Testis (tissue), 3 donors: Measurements from ENCODE around the gene DYNC1LI2. TPM values are rescaled to one million over a fixed set of nuclear protein-coding genes. Genes with fewer than 3 reads are reported as not detected.

Experiments
- DNase-seq: peaks from one replicate; pipeline ENCODE4 v3.0.0-alpha.2; 2019
- H3K27ac ChIP-seq, 2 donors: fragments of 200-600 bp; sonication (generic); one replicate each; pipeline ENCODE4 v1.5.1; 2019
- H3K27me3 ChIP-seq: fragments of 200-600 bp; sonication (generic); one replicate; pipeline ENCODE4 v1.5.1; 2019
- H3K36me3 ChIP-seq: fragments of 200-600 bp; sonication (generic); one replicate; pipeline ENCODE4 v1.5.1; 2017; ENCODE audit warnings: low read depth; ENCODE audit errors: missing control alignments
- H3K4me1 ChIP-seq: fragments of 200-600 bp; sonication (generic); one replicate; pipeline ENCODE4 v1.5.1; 2019
- H3K4me3 ChIP-seq, 2 donors: fragments of 200-600 bp; sonication (generic); one replicate each; pipeline ENCODE4 v1.5.1; 2017 to 2019
- H3K9me3 ChIP-seq: fragments of 200-600 bp; sonication (generic); one replicate; pipeline ENCODE4 v1.5.1; 2017
- CTCF ChIP-seq, 3 experiments: fragments of 450-650 bp in 2 of 3; fragments of 200-600 bp in 1 of 3; sonication (generic) in 1 of 3; IDR thresholded peaks; one replicate each; pipeline ENCODE4 v1.5.1; 2016 to 2019; ENCODE audit warnings: antibody characterized with exemption in 3 of 3, mild to moderate bottlenecking in 2 of 3, moderate library complexity in 1 of 3
- POLR2A ChIP-seq: fragments of 450-650 bp; IDR thresholded peaks from one replicate; pipeline ENCODE4 v1.6.1; 2017; ENCODE audit warnings: antibody characterized with exemption, mild to moderate bottlenecking, moderate library complexity
- whole genome bisulfite sequencing, 2 donors: methylation state at CpG; one replicate each; pipeline ENCODE4 v1.1.5; 2018; 5-methylcytosine and 5-hydroxymethylcytosine counted together
- intact Hi-C: fragments of 100-400 bp; cut with DNase I; formaldehyde crosslinking; loops from one replicate; pipeline ENCODE4 v1.15.1; 2023; ENCODE audit warnings: low total_unique reads
- polyA plus RNA-seq: library from polyadenylated mRNA; stranded (reverse); fragments of 350-450 nt; fragmentation: Illumina TruSeq; extraction: RNeasy Lipid Tissue Mini Kit (QIAGEN cat#74804); gene quantifications from one replicate; pipeline ENCODE4 v1.2.3, GENCODE V29; 2014; ENCODE audit warnings: low read depth, low replicate concordance; ENCODE audit not compliant: insufficient read depth
- total RNA-seq, 2 donors: library from RNA; depleted of rRNA; stranded (reverse); fragments of >200 nt; gene quantifications; one replicate each; pipeline ENCODE4 v1.2.3, GENCODE V29; 2016

DYNC1LI2 gene
- total and polyA plus RNA-seq, 3 donors from 2014 or later: 89.0 to 145 (median 132) TPM

DNA sequence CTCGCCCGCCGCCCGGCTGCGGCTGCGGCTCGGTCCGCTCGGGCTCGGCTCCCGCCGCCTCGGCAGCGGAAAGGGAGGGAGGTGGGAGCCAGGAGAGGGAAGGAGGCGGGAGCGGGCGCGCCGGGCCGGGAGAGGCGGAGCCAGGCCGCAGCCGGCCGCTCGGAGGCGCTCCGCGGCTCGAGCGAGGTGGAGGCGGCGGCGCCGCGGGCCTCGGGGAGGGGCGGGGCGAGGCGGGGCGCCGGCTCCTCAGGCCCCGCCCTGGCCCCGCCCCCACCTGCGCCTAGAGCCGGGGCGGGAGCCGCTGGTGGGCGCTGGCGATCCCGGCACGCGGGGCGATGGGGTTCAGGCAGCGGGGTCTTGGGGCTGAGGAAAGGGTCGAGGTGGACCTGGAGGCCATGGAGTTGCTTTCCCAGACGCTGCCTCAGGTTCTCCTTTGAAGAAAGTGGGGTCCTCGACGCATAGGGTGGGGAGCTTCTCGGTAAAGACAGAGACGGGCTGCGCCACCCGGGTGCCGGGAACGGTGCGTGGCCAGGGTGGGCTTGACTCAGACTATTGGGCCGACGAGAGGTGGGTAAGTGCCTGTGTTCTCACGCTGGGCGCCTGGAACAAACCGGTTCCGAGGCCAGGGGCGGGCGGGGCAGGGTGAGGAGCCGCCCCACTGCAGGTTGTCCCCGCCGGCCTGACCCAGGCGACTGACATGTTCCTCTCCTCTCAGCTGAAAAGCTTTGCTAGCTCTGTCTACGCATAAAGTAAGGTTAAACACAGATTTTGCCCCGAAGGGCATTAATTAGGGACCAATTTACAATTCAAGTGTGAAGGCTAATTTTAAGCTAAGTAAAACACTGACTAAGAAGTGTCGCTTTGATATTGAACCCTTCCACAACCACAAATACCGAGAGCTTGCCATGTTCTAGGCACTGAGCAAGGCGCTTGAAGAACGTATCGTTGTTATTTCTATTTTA is 54.5 kb downstream of the DYNC1LI2 start, which contains the start of gene CMTM4:
Gene CMTM4 (minus strand): TSS at position 75 of the 962 bp plus-strand sequence. CDS start 218 bp downstream, outside the sequence.
- intact Hi-C loops: no loop called here
- TF ChIP-seq POLR2A (no peak), CTCF (IDR thresholded peaks at IDR 0.05) (peak in 1 of 3 experiments; percentile 2)
- Histone ChIP-seq H3K4me1 (peaks cover 9% of the 10 kb centered on the region), H3K9me3 (no peaks in the 10 kb centered on the region), H3K27me3 (no peaks in the 10 kb centered on the region), H3K27ac (peak within 1 kb of the TSS; percentile 82 to 84), H3K4me3 (peak within 1 kb of the TSS; percentile 68 to 79), H3K36me3 (no peaks in the 10 kb centered on the region)
- DNase-seq: peak; percentile 85
- WGBS, 2 donors: 3 to 7% methylated on average over 29 to 65 of the region's 84 CpGs

DNA sequence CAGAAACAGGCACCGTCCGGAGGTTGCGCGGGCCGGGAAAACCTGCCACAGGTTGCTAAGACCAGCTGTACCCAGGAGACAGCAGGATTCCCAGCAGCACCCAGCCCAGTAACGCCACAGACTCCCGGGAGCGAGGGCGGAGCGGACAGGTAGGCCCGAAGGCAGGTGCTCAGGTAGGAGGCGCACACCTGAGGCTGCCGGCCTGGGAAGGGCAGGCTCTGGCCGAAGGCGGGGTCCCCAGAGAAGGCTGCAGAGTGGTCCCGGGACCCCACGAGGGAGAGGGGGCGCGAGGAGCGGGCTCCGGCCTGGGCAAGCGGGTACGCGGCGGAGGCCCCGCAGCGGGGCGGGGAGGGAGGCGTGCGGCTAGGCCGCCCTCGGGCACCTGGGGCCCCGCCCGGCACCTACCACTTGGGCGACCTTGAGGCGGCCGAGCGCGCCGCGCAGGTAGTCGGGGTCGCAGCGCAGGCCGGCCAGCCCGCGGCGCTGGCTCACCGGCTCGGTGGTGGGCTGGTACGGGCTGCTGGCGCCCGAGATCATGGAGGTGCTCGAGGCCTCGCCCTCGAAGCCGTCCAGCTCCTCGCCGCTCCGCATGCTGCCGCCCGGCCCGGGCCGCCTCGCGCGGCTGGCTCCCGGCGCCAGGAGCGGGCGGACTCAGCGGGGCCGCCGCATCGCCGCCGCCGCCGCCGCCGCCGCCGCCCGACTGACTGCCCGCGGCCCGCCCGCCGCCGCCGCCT is 55.3 kb downstream of the DYNC1LI2 start:
- DNase-seq: peak; percentile 30
- peak overlapping the region; percentile 44 to 50 for H3K27ac ChIP-seq
- H3K36me3 ChIP-seq: no peaks in the 10 kb centered on the region
- 2 to 22% methylated on average over 10 to 59 of the region's 91 CpGs for WGBS, 2 donors
- intact Hi-C loops: no loop called here
- no peaks in the 10 kb centered on the region for H3K9me3 ChIP-seq
- H3K27me3 ChIP-seq: no peaks in the 10 kb centered on the region
- peak overlapping the region; percentile 67 to 68 for H3K4me3 ChIP-seq
- peaks cover 9% of the 10 kb centered on the region for H3K4me1 ChIP-seq
- TF ChIP-seq POLR2A (no peak), CTCF (IDR thresholded peaks at IDR 0.05) (no peak)

GRCh38 chr16:66695471-66695934 is 55.9 kb downstream of the DYNC1LI2 start:
- Histone ChIP-seq H3K27ac (peak overlapping the region; percentile 44 to 50), H3K36me3 (no peaks in the 10 kb centered on the region), H3K27me3 (no peaks in the 10 kb centered on the region), H3K9me3 (no peaks in the 10 kb centered on the region), H3K4me1 (peaks cover 9% of the 10 kb centered on the region), H3K4me3 (peak overlapping the region; percentile 67 to 68)
- intact Hi-C loops: no loop called here
- WGBS, 2 donors: 30 to 33% methylated on average over 3 to 8 of the region's 8 CpGs
- TF ChIP-seq POLR2A: no peak
- TF ChIP-seq CTCF (IDR thresholded peaks at IDR 0.05): no peak
- no peak for DNase-seq

GRCh38 chr16:66693149-66693548 is 58.3 kb downstream of the DYNC1LI2 start:
- Histone ChIP-seq H3K27ac (no peak overlapping the region), H3K4me3 (no peak overlapping the region), H3K36me3 (no peaks in the 10 kb centered on the region), H3K4me1 (peaks cover 9% of the 10 kb centered on the region), H3K9me3 (no peaks in the 10 kb centered on the region), H3K27me3 (no peaks in the 10 kb centered on the region)
- intact Hi-C loops: no loop called here
- no peak for DNase-seq
- TF ChIP-seq POLR2A: no peak
- no peak for TF ChIP-seq CTCF (IDR thresholded peaks at IDR 0.05)
- 69 to 90% methylated on average over 4 of the region's 4 CpGs for WGBS, 2 donors
